ENCODE results near the gene RPL32. TPM values are rescaled to one million over a fixed set of nuclear protein-coding genes. Genes with fewer than 3 reads are reported as not detected.

Gene RPL32
- total and polyA plus RNA-seq, 9 of the 15 experiments (the other 6 are each of a cell fraction or from before 2014, with no cell fraction given): 2,738 to 6,200 (median 4,286) TPM

DNA sequence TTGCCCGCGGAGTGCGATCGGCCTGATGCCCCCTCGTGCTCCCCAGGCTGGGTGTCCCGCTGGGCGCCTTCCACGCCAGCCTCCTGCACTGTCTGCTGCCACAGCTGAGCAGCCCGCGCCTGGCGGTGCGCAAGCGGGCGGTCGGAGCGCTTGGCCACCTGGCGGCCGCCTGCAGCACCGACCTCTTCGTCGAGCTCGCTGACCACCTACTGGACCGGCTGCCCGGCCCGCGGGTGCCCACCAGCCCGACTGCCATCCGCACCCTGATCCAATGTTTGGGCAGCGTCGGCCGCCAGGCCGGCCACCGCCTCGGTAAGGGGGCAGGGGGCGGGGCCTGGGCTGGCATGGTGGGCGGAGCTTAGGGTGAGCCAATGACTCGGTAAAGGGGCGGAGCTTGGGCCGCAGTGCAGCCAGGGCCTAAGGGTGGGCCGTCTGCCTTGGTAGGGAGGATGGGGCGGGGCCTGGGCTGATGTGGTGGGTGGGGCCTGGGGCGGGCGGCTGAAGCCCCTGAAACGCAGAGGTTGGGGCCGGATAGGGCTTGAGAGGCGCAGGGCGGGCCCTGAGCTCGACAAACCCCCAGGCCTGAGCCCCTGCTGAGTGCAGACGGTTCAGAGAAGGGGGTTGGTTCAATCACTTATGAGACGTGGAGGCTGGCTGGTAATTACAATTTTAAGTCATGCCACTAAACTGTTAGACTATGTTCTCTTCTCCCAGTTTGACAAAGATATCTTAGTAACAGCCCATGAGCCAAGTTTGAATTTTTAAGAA is 31.2 kb downstream of the RPL32 start (continued):
- TF ChIP-seq, protein P1, sequence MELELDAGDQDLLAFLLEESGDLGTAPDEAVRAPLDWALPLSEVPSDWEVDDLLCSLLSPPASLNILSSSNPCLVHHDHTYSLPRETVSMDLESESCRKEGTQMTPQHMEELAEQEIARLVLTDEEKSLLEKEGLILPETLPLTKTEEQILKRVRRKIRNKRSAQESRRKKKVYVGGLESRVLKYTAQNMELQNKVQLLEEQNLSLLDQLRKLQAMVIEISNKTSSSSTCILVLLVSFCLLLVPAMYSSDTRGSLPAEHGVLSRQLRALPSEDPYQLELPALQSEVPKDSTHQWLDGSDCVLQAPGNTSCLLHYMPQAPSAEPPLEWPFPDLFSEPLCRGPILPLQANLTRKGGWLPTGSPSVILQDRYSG (tag; conservative IDR thresholded peaks at IDR 0.05; ENCODE audit: low read depth): 0 out of 2 replicates have a peak, but pooled peaks have one; percentile 42
- TF ChIP-seq ZNF707 (CRISPR knock-in tag; conservative IDR thresholded peaks at IDR 0.05) (no peak), SRSF7 (optimal IDR thresholded peaks at IDR 0.05; ENCODE audit: low read depth, low read length) (no peak), MCM2 (IDR thresholded peaks at IDR 0.05; ENCODE audit: low read depth) (no peak), ZNF644 (tag; IDR thresholded peaks at IDR 0.05; ENCODE audit: low read depth) (no peak), POLR2A (conservative IDR thresholded peaks at IDR 0.05) (peak; percentile 64; the same call in 1 of the 2 replicates), HDAC6 (IDR thresholded peaks at IDR 0.05; ENCODE audit: low read depth, low read length) (no peak), HOXB6 (CRISPR knock-in tag; IDR thresholded peaks at IDR 0.05; ENCODE audit: borderline replicate concordance) (no peak), BCL6 (CRISPR knock-in tag; IDR thresholded peaks at IDR 0.05) (no peak), RBM25 (IDR thresholded peaks at IDR 0.05; ENCODE audit: low read depth, low read length, severe bottlenecking) (peak; percentile 44), ESRRA (IDR thresholded peaks at IDR 0.05; ENCODE audit: borderline replicate concordance, low read depth) (no peak; the same call in 1 of the 2 replicates), CCAR2 (IDR thresholded peaks at IDR 0.05; ENCODE audit: low read depth, low read length) (no peak), ZC3H4 (CRISPR knock-in tag; IDR thresholded peaks at IDR 0.05; ENCODE audit: borderline replicate concordance) (no peak), ZNF263 (CRISPR knock-in tag; IDR thresholded peaks at IDR 0.05; ENCODE audit: borderline replicate concordance) (peak; percentile 55; the same call in 1 of the 2 replicates), BRD9 (IDR thresholded peaks at IDR 0.05; ENCODE audit: low read depth, partially characterized antibody) (no peak), CHAMP1 (IDR thresholded peaks at IDR 0.05) (no peak), PRMT5 (CRISPR knock-in tag; IDR thresholded peaks at IDR 0.05) (no peak)
- TF ChIP-seq, protein P2, sequence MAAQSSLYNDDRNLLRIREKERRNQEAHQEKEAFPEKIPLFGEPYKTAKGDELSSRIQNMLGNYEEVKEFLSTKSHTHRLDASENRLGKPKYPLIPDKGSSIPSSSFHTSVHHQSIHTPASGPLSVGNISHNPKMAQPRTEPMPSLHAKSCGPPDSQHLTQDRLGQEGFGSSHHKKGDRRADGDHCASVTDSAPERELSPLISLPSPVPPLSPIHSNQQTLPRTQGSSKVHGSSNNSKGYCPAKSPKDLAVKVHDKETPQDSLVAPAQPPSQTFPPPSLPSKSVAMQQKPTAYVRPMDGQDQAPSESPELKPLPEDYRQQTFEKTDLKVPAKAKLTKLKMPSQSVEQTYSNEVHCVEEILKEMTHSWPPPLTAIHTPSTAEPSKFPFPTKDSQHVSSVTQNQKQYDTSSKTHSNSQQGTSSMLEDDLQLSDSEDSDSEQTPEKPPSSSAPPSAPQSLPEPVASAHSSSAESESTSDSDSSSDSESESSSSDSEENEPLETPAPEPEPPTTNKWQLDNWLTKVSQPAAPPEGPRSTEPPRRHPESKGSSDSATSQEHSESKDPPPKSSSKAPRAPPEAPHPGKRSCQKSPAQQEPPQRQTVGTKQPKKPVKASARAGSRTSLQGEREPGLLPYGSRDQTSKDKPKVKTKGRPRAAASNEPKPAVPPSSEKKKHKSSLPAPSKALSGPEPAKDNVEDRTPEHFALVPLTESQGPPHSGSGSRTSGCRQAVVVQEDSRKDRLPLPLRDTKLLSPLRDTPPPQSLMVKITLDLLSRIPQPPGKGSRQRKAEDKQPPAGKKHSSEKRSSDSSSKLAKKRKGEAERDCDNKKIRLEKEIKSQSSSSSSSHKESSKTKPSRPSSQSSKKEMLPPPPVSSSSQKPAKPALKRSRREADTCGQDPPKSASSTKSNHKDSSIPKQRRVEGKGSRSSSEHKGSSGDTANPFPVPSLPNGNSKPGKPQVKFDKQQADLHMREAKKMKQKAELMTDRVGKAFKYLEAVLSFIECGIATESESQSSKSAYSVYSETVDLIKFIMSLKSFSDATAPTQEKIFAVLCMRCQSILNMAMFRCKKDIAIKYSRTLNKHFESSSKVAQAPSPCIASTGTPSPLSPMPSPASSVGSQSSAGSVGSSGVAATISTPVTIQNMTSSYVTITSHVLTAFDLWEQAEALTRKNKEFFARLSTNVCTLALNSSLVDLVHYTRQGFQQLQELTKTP (IDR thresholded peaks at IDR 0.05; ENCODE audit: low read depth in 1 of 2, partially characterized antibody in 2 of 2): no peak
- TF ChIP-seq, protein P3, sequence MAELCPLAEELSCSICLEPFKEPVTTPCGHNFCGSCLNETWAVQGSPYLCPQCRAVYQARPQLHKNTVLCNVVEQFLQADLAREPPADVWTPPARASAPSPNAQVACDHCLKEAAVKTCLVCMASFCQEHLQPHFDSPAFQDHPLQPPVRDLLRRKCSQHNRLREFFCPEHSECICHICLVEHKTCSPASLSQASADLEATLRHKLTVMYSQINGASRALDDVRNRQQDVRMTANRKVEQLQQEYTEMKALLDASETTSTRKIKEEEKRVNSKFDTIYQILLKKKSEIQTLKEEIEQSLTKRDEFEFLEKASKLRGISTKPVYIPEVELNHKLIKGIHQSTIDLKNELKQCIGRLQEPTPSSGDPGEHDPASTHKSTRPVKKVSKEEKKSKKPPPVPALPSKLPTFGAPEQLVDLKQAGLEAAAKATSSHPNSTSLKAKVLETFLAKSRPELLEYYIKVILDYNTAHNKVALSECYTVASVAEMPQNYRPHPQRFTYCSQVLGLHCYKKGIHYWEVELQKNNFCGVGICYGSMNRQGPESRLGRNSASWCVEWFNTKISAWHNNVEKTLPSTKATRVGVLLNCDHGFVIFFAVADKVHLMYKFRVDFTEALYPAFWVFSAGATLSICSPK (IDR thresholded peaks at IDR 0.05; ENCODE audit: borderline replicate concordance): no peak
